ENCODE results near the gene IGF2BP3.
"Not testable (repeated sequence)": the region's sequence is repeated elsewhere in the genome, so short reads cannot be mapped to it uniquely, and the experiment has no call there.

- TF ChIP-seq CTCF (IDR thresholded peaks at IDR 0.05; ENCODE audit: extremely low read depth in 1 of 2, insufficient read depth in 1 of 2, low read depth in 1 of 2, low read length in 2 of 2); POLR2A (IDR thresholded peaks at IDR 0.05; ENCODE audit: low read depth, low read length); POLR2AphosphoS5 (IDR thresholded peaks at IDR 0.05; ENCODE audit: insufficient read depth, low read depth, low read length); MYC (IDR thresholded peaks at IDR 0.05; ENCODE audit: low read depth, low read length): not testable (repeated sequence)
Measured at GRCh38 chr7:23488714-23489113, 18.4 kb upstream of the IGF2BP3 start.

Data from endothelial cell of umbilical vein (primary cell).